Stimulated activated CD4-positive, alpha-beta T cell treated with anti-CD3 and anti-CD28 coated beads, Interleukin-1b, Interleukin-23, amount 100 ng/mL, for 4 hours (primary cell): ENCODE data around the gene RAB3GAP2.
"Not testable (repeated sequence)": the region's sequence is repeated elsewhere in the genome, so short reads cannot be mapped to it uniquely, and the experiment has no call there.

Experiments used
- DNase-seq, 2 donors: peaks; one replicate each; pipeline ENCODE4 v3.0.0-alpha.2; 2020; ENCODE audit warnings: low read depth in 2 of 2

Gene RAB3GAP2

DNA sequence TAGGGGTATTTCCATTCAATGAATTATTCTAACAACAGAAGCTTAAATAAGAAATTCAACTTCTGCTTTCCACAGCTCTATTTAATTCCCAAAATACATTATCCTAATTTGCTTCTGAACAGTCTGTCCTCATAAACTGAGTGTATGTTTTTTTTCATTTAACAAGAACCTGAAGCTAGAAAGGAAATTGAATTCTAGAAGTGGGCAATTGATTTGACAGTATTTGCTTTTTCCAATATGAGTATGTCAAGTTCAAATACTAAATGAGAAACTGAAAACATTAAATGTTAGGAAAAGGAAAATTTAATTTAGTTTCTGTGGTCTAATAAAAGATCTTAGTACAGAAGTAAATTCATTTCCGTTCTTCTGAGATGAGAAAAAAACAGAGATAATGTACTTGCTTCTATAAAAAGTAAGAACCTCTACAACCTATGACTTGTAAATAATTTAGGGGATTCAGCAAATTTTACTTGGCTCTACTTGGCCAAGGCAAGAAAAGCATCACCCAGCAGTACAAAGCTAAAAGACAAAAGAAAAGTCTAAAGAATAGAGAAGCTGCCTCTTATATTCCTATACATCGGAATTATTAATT, 31.1 kb downstream of the RAB3GAP2 start:
- no peak for DNase-seq

DNA sequence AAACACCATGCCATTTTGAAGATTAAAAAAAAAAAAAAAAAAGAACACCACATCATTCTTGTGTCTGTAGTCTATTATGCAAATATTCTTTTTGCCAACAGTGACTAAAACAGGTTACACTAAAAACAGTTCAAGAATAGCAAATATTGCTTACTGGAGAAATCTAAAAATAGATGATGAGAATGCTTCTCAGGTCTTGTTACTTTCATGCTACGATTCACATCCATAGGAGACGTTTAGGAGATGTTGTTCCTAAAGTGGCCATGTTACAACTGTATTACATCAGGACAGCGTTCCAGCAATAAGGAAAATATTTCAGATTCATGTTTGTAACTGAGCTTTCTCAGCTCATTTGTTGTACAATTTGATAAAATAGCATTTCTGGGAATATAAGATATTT, 32.3 kb downstream of the RAB3GAP2 start:
- DNase-seq, result no peak

DNA sequence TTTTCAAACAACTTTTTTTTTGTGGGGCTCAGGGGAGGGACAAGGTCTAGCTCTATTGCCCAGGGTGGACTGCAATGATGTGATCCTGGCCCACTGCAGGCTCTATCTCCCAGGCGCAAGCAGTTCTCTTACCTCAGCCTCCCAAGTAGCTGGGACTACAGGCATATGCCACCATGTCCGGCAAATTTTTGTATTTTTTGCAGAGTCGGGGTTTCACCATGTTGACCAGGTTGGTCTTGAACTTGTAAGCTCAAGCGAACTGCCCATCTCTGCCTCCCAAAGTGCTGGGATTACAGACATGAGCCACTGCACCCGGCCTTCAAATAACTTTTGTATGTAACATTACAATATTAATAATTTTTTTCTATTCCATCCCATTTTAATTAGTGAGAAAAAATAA, 33.0 kb downstream of the RAB3GAP2 start:
- no peak for DNase-seq

DNA sequence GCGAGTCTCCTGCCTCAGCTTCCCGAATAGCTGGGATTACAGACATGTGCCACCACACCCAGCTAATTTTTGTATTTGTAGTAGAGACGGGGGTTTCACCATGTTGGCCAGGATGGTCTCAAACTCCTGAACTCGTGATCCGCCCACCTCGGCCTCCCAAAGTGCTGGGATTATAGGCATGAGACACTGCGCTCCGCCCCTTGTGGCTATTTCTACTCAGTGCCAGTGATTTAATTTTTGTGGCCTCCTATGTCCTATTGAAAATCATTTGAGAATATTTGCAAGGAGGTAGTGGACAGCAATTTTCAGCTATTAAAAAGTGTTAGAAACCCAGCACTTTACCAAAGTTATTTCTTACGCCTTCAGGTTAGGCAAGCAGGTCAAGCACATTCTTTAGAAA, 36.0 kb downstream of the RAB3GAP2 start:
- not testable (repeated sequence) for DNase-seq

DNA sequence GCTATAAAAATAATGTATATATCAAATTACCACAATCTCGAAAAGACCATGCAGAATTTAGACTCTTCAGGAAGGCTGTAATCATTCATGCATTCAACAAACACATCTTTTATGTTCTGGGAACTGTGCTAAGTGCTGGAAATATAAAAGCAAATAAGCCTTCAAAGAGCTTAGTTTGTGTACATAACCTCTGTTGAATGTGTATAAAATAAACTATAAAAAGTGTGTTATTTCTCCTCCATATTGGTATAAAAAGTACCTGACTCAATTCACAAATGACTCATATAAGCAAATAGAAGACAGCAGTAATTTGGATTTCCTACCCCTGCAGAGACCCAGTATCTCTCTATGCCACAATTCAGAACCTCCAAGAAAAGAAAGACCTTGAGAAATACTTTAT, 36.8 kb downstream of the RAB3GAP2 start:
- no peak for DNase-seq

DNA sequence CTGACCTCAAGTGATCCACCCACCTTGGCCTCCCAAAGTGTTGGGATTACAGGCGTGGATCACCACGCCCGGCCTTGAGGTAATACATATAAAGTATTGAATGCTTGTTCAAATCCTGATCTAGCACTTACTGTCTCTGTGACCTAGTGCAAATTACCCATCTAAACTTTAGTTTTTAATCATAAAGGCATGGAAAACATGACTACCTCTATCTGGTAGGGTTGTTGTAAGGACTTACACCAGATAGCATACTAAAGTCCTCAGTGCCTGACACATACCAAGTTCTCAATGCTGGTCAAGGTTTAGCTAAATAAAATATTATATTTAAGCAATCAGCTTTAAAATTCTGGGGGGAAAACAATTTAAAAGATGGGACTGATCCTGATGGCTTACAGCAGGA, 38.3 kb downstream of the RAB3GAP2 start:
- no peak for DNase-seq

DNA sequence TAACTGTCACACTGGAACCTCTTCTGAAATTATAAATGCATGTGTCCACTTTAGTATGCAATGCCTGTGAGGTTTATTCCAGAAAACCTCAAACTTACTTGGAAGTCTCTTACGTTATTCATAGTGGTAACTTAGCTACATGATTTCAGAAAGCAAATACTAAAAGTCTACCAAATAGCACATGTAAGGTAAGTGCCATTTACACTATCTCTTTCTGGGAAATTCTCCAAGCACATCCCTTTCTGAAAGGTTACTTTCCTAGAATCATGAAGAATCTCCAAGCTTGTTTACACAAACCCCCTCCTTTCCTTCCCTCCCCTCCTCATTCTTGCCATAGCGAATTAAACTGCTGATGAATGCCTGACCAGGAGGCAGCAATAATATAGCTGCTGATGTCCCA, 42.5 kb downstream of the RAB3GAP2 start:
- DNase-seq, result no peak

DNA sequence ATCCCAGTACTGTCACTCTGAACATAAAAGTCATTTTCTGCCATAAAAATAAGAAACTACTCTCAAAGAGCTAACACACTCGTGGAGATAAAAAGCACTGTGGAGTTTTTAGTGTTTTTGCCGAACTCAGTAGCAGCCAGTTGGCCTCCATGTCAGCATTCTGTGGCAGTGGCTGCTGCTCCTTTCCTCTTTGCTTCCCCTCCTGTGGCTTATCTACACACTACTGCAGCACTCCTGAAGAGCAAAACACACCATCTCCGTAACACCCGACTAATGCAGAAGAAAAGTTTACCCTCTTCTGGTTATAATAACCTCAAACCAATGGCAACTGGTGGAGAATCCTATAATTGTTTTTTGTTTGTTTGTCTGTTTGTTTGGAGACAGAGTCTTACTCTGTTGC, 44.9 kb downstream of the RAB3GAP2 start:
- no peak for DNase-seq

DNA sequence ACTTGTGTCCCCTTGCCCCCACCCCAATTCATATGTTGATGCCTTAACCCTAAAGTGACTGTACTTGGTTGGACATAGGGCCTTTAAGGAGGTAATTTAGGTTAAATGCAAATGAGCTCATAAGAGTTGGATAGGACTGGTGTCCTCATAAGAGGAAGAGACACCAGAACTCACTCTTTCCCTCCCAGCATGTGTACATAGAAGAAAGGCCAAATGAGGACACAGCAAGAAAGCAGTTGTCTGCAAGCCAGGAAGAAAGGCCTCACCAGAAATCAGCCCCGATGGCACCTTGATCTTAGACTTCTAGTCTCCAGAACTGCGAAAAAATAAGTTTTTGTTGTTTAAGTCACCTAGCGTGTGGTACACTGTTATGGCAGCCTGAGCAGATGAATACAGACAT, 45.5 kb downstream of the RAB3GAP2 start:
- DNase-seq, result no peak

DNA sequence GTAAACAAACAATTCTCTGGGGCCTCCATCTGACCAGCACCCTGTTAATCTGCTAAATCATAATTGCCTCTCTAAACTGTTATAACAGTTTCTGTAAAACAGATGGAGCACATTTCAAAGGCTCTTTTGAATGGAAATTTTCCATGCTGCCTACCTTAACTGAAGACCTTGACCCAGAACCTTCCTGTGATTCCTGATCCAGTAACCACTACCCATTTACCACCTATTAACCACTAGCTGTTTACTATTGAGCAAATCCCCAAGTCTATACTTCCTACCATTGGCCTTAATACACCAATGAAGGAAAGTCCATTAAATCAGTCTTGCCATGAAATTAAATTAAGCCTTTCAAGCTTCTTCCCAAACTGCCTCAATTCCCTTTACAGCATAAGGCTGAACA, 46.3 kb downstream of the RAB3GAP2 start:
- DNase-seq, result no peak

DNA sequence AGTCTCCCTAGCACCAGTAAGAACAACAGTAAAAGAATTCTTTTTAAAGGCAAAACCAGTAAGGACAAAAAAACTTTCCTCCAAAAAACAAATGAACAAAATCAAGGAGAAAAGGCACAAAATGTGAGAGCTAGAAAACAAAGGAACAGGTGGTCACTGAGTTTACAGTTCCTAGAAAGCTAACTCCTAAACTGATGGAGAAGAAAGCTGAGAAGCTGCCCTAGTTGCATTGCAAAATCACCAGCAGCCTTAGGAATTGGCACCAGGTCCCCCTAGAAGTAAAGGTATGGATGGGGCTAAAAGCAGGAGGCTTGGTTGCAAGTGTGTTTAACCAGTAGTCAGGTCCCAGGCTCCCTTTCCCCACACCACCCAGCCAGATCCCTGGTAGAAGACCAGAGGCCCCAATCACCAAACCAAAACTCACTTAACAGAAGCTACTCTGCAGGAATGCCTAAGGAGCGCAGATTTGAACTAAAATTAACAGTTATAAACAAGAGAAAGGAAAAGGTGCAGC, 47.6 kb downstream of the RAB3GAP2 start:
- DNase-seq, result no peak

DNA sequence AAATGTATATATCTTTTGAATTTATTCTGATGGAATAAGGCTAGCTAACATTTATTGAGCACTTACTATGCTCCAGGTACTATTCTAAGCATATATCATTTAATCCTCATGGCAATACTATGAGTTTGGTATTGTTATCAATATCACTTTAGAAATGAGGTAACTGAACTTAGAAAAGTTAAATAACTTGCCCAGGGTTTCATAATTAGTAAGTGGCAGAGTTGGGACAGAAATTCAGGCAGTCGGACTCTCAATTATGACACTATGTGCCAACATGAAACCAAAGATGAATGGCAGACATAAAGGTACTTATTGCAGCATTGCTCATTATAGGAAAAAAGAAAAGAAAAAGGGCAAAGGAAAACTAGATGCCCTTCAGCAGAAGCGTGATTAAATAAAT, 48.2 kb downstream of the RAB3GAP2 start:
- no peak for DNase-seq

DNA sequence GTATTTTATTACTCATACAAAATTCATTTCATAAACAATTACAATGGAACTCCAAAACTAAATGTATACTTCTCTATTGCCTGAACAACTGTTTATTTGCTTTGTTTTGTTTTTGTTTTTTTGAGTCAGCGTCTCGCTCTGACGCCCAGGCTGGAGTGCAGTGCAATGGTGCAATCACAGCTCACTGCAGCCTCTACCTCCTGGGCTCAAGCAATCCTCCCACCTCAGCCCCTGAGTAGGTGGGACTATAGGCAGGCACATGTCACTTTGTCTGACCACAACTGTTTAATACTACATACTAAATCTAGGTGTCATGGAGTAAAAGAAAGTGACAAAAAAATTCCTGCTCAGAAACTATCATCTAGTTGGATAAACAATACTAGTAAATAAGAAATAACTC, 49.3 kb downstream of the RAB3GAP2 start:
- no peak for DNase-seq

DNA sequence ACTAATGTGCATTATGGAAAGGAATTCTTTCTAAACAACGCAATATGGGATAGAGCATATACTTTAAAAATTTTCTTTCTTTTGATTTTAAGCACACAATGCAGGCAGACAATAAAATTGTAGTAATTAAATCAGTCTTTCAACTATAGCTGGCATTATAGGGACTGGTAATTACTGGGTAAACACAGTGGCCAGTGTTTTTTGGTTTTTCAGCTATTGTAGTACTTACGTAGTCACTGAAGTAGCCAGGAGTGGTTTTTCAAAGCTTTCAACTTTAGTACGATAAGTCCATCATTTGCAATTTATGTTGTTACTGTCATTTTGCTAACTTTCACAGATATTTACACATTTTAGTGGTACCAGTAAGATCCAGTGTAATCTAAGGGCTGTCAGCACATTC, 50.6 kb downstream of the RAB3GAP2 start:
- no peak for DNase-seq

DNA sequence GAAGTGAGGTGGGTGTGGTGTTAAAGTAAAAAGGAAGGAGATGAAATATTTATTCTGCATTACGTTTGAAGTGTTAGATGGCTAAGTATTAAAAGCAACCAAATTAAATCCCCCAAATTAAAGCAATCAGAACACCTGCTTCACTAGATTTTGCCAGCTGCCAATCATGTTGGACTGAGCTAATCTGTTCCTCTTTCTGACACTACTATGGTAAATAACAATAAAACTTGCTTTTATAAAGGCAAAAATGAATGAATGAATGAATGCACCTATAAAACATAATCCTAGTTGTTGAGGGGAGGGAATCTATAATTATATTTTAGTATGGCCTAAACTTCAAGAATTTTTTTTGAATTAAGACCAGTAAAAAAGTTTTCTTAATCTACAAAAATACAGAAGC, 51.0 kb downstream of the RAB3GAP2 start:
- no peak for DNase-seq

DNA sequence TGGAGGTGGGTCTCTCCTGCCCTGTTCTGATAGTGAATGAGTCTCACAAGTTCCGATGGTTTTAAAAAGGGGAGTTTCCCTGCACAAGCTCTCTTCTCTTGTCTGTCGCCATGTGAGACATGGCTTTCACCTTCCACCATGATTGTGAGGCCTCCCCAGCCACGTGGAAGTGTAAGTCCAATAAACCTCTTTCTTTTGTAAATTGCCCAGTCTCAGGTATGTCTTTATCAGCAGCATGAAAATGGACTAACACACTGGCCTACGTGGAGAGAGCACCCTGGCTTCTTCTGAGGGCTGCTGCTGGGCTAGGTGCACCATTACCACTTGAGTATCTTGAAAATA, 51.6 kb downstream of the RAB3GAP2 start:
- DNase-seq, result not testable (repeated sequence)

DNA sequence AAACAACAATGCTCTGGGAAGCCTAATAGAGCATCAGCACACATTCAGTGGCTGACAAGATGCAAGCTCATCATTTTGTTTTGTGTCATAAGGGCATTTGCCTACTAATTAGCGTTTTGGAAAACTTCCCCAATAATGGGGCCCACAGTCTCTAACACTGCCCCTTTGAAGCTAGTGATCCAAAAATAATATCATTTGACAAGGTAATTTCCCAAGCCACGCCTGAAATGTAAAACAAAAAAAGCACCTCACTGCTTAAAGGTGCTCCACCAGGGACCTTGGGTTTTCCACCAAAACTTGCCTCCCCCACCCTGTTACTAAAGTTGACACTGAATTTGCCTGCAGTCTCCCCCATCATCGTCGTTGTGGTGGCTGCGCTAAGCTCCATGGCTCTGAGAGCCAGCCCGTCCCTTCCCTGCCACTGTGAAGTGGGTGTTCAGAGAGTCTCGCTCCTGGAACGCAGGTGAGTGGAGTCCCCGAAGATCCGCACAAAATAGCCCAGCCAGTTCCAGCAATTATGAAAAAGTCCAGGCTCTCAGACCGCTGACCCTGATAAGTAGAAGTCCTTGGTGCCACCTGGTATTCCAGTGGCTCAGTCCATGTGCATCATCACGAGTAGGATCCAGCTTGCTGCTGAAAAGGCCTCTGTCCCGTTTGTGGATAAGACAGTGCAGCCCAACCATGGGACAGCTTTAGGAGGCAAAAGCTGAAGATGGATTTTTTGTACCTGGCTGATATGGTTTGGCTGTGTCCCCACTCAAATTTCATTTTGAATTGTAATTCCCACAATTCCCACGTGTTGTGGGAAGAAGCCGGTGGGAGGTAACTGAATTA, 52.2 kb downstream of the RAB3GAP2 start:
- DNase-seq, result no peak

DNA sequence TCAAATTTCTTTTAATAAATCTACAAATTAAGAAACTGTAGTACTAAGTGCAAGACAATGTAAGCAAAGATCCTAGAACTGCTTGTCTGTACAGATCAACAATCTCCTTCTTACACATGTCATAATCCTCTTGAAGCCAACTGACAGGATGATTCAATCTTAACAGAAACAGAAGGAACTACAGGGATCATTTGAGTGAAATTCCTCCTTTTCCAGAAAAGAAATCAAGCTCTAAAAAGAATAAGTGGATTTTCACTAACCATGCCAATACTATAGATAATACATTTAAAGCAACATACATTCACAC, 53.2 kb downstream of the RAB3GAP2 start:
- DNase-seq, result no peak

DNA sequence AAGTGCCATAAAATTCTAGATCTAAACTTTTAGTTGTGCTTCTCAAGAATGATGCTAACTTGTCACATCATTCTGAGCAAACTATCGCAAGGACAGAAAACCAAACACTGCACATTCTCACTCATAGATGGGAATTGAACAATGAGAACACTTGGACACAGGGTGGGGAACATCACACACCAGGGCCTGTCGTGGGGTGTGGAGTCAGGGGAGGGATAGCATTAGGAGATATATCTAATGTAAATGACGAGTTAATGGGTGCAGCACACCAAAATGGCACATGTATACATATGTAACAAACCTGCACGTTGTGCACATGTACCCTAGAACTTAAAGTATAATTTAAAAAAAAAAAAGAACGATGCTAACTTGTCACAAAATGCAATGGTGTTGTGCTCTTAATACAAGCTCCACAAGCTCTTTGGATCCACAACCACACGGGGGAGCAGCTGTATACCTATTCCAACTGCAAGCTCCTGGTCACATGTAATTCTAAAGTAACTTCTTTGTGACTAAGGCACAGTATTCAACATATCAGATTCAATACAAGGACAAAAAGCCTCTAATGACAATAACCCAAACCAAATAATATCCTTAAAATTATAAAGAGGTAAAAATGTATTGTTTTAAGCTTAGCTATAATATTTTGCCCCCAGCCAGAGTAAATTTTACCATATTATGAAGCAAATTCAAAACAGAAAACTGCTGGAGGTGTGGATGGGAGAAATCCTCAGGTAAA, 53.7 kb downstream of the RAB3GAP2 start:
- DNase-seq, result peak; percentile 3 to 17

DNA sequence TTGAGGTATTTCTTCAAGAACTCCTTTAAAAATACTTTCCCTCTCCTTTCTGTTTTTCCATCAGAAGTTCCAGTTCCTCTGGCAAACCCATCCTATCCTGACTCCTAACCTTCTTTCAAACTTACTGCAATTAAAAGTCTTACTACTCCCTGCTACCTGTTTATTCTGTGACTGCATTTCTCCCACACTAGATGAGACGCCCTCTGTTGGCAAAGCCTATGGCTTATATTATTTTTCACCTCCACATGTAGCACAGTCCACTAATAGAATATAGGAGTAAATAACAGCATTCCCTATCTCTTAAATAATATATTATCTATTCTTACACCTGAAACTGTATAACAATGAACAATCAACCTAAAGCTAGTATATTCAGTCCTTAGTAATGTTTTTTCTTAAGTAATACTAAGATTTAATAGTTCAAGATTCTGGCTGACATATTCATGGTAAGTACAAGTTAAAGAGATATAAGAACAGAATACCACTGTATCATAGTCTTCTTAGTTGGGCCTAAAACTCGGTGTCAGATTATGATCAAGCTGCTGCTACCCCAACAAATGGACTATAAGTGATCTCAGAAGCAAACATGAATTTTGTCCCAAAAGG, 54.8 kb downstream of the RAB3GAP2 start:
- DNase-seq, result no peak

DNA sequence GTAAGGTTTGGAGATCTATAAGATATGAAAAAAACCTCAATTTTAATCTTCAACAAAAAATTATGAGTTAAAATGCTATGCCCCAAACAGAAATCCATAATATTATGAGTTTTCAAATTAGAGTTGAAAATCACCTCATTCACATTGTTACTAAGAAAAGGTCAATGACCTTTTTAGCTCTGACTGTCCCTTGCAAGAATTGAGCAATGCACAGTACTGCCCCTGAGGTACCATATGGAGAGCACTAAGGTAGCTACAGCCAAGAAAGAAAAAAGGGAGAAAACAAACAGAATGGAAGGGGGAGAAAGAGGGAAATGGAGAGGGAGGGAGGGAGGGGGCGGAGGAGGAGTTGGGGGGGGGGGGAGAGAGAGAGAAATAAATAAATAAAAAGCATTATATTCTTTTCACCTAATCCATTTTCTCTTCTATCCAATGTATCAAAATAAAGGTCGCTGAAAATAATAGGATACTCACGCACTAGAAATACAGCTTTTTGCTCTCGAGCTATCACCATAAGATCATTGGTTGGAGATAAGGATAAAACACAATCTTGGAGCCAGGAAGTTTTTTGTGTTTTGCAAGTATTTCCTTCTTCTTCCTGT, 58.8 kb downstream of the RAB3GAP2 start:
- no peak for DNase-seq

DNA sequence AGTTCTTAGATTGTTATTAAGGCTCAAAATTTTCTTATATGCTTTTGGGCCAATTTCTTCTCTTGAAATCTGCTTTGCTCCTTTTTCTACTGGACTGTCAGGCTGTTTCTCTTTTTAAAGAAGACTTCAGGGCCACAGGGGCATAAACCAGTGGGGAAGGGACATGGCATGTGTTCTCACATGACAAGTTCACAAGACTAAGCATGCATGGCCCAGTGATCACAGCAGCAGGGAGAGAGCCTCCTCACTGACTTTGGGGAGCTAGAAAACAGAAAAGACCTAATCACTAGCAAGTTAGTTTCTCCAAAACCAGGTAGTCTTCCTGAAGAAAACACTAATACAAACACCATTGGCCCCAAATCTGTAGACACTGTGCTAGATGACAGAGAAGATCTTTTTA, 64.8 kb downstream of the RAB3GAP2 start:
- no peak for DNase-seq
